HCT116 (cell line): ENCODE results near the gene CAMK2D. TPM values are rescaled to one million over a fixed set of nuclear protein-coding genes. Genes with fewer than 3 reads are reported as not detected.

ENCODE experiments used
- ATAC-seq: fragments of 200-7000 bp; cut with Tn5 transposase; 2 replicates; pipeline ENCODE4 v1.9.1; 2020; ENCODE audit warnings: mild to moderate bottlenecking, moderate library complexity
- BruUV-seq: library from RNA; stranded (reverse); fragments of 400-500 nt; replicated peaks from 2 replicates; lab custom pipeline; 2021; lab: Mats Ljungman, UMichigan
- CTCF ChIA-PET: fragments of 300-600 bp; sonication (Branson Sonifier 250); formaldehyde crosslinking; loops from one replicate; lab custom pipeline; 2021; ENCODE audit warnings: antibody characterized with exemption; lab: Charles Lee
- POLR2A ChIA-PET: fragments of 300-600, 350-600 bp; sonication (Branson Sonifier 250); formaldehyde crosslinking; loops from one replicate; lab custom pipeline; 2021; ENCODE audit warnings: antibody characterized with exemption; lab: Charles Lee
- RAD21 ChIA-PET, 2 experiments: fragments of 300-600 bp; sonication (Branson Sonifier 250); formaldehyde crosslinking; loops; one replicate each; lab custom pipeline; 2023; ENCODE audit warnings: low total read pairs in 2 of 2; ENCODE audit not compliant: uncharacterized antibody in 2 of 2, unreplicated experiment in 2 of 2, low non-redundant PET in 1 of 2; lab: Charles Lee
- DNase-seq: peaks from one replicate; pipeline ENCODE4 v3.0.0-alpha.2; 2010; ENCODE audit warnings: low read depth, low spot score
- H2AFZ ChIP-seq: fragments of 200-600 bp; shearing (Covaris generic), sonication (generic); 2 replicates; pipeline ENCODE4 v1.6.1; 2017; ENCODE audit warnings: low read depth, mixed run types, mixed read lengths, antibody characterized with exemption, low read length; ENCODE audit not compliant: poor library complexity, severe bottlenecking
- H3K27ac ChIP-seq: 2 replicates; pipeline ENCODE4 v1.5.1; 2012; ENCODE audit warnings: low read depth, low read length
- H3K27me3 ChIP-seq: fragments of 200-600 bp; sonication (generic); 2 replicates; pipeline ENCODE4 v1.6.1; 2016; ENCODE audit warnings: mixed run types, low read length, mixed read lengths; ENCODE audit not compliant: insufficient read depth
- H3K36me3 ChIP-seq, 2 experiments: fragments of 200-500 bp in 1 of 2; fragments of 200-600 bp in 1 of 2; sonication (Bioruptor generic) in 1 of 2; sonication (generic) in 1 of 2; 2 replicates each; pipeline versions ENCODE4 v1.5.1 to v1.6.1; 2014 to 2016; ENCODE audit warnings: low read length in 2 of 2, inconsistent platforms in 1 of 2, mixed read lengths in 1 of 2, mixed run types in 1 of 2; ENCODE audit not compliant: insufficient read depth in 2 of 2, control insufficient read depth in 1 of 2
- H3K4me1 ChIP-seq, 2 experiments: fragments of 200-600 bp in 1 of 2; sonication (generic) in 1 of 2; 2 replicates each; pipeline versions ENCODE4 v1.5.1 to v1.6.1; 2012 to 2017; ENCODE audit warnings: low read length in 2 of 2, inconsistent platforms in 1 of 2, mild to moderate bottlenecking in 1 of 2, mixed read lengths in 1 of 2, mixed run types in 1 of 2, moderate library complexity in 1 of 2; ENCODE audit not compliant: insufficient read depth in 2 of 2, control insufficient read depth in 1 of 2
- H3K4me2 ChIP-seq: fragments of 200-600 bp; sonication (generic); 2 replicates; pipeline ENCODE4 v1.6.1; 2017; ENCODE audit warnings: mixed run types, low read length, mixed read lengths
- H3K4me3 ChIP-seq, 2 experiments: fragments of 200-600 bp in 1 of 2; sonication (generic) in 1 of 2; replicated peaks in 1 of 2; 2 replicates each; pipeline ENCODE4 v1.5.1; 2011 to 2016; ENCODE audit warnings: low read length in 2 of 2, control low read depth in 1 of 2, low read depth in 1 of 2, mild to moderate bottlenecking in 1 of 2, mixed read lengths in 1 of 2, mixed run types in 1 of 2
- H3K79me2 ChIP-seq: fragments of 200-600 bp; sonication (generic); 2 replicates; pipeline ENCODE4 v1.6.1; 2017; ENCODE audit warnings: mild to moderate bottlenecking, mixed run types, low read length, moderate library complexity, mixed read lengths; ENCODE audit not compliant: insufficient read depth
- H3K9ac ChIP-seq: fragments of 200-600 bp; sonication (generic); 2 replicates; pipeline ENCODE4 v1.6.1; 2016; ENCODE audit warnings: low read length, mixed read lengths
- H3K9me2 ChIP-seq: fragments of 200-600 bp; sonication (generic), shearing (Covaris generic); 2 replicates; pipeline ENCODE4 v1.6.1; 2017; ENCODE audit warnings: mixed run types, mild to moderate bottlenecking, moderate library complexity; ENCODE audit not compliant: insufficient read depth
- H3K9me3 ChIP-seq, 2 experiments: fragments of 200-500 bp in 1 of 2; fragments of 200-600 bp in 1 of 2; sonication (Bioruptor generic) in 1 of 2; sonication (generic) in 1 of 2; 2 replicates each; pipeline ENCODE4 v1.6.1; 2014 to 2017; ENCODE audit warnings: low read length in 2 of 2, mixed read lengths in 2 of 2, inconsistent platforms in 1 of 2, low read depth in 1 of 2, mild to moderate bottlenecking in 1 of 2, mixed run types in 1 of 2, moderate library complexity in 1 of 2; ENCODE audit not compliant: control insufficient read depth in 1 of 2, insufficient read depth in 1 of 2
- H4K20me1 ChIP-seq: fragments of 200-600 bp; sonication (generic), shearing (Covaris generic); 2 replicates; pipeline ENCODE4 v1.6.1; 2017; ENCODE audit warnings: mixed run types, mild to moderate bottlenecking, moderate library complexity; ENCODE audit not compliant: insufficient read depth
- CBX3 ChIP-seq: IDR thresholded peaks from 2 replicates; pipeline ENCODE4 v1.6.1; 2012; ENCODE audit warnings: low read depth
- EZH2 ChIP-seq: fragments of 200-600 bp; sonication (generic); IDR thresholded peaks from 2 replicates; pipeline ENCODE4 v1.6.1; 2017; ENCODE audit warnings: antibody characterized with exemption, mixed run types
- EZH2phosphoT487 ChIP-seq: fragments of 200-600 bp; IDR thresholded peaks from 2 replicates; pipeline ENCODE4 v1.6.1; 2018; ENCODE audit warnings: antibody characterized with exemption, borderline replicate concordance
- FOSL1 ChIP-seq: IDR thresholded peaks from 2 replicates; pipeline ENCODE4 v1.6.1; 2012; ENCODE audit warnings: low read depth
- JUND ChIP-seq: IDR thresholded peaks from 2 replicates; pipeline ENCODE4 v1.6.1; 2012
- POLR2AphosphoS5 ChIP-seq: IDR thresholded peaks from 2 replicates; pipeline ENCODE4 v1.6.1; 2011; ENCODE audit warnings: mild to moderate bottlenecking, low read depth, low read length, moderate library complexity
- RAD21 ChIP-seq: IDR thresholded peaks from 2 replicates; pipeline ENCODE4 v1.6.1; 2012; ENCODE audit warnings: low read depth, mild to moderate bottlenecking
- REST ChIP-seq: IDR thresholded peaks from 2 replicates; pipeline ENCODE4 v1.6.1; 2012; ENCODE audit warnings: low read depth
- SIN3A ChIP-seq: IDR thresholded peaks from 2 replicates; pipeline ENCODE4 v1.6.1; 2012; ENCODE audit warnings: low read depth
- TCF7L2 ChIP-seq: IDR thresholded peaks from 2 replicates; pipeline ENCODE4 v1.7.0; 2011; ENCODE audit warnings: borderline replicate concordance, inconsistent platforms; ENCODE audit not compliant: insufficient read depth, insufficient read length; ENCODE audit errors: extremely low read depth
- ZBTB33 ChIP-seq: IDR thresholded peaks from 2 replicates; pipeline ENCODE4 v1.6.1; 2011; ENCODE audit warnings: mild to moderate bottlenecking, low read length, moderate library complexity; ENCODE audit not compliant: insufficient replicate concordance; ENCODE audit errors: extremely low read depth
- ZFX ChIP-seq: fragments of 450-650 bp; IDR thresholded peaks from 2 replicates; pipeline ENCODE4 v1.6.1; 2017
- ZNF274 ChIP-seq: fragments of 200-500 bp; sonication (Bioruptor generic); IDR thresholded peaks from 2 replicates; pipeline ENCODE4 v1.6.1; 2014; ENCODE audit warnings: mild to moderate bottlenecking, low read depth, low read length, inconsistent platforms
- intact Hi-C: fragments of 100-400 bp; cut with micrococcal nuclease; formaldehyde crosslinking; loops from 2 replicates; pipeline ENCODE4 v1.10.0; 2022
- total RNA-seq: library from RNA; stranded (reverse); gene quantifications from one replicate; pipeline ENCODE4 v1.2.1, GENCODE V29; 2021; ENCODE audit not compliant: unreplicated experiment

CAMK2D gene
- total RNA-seq, 1 experiment from 2014 or later, result 67.0 TPM

GRCh38 chr4:113682730-113683537 is 78.6 kb downstream of the CAMK2D start:
- no peak overlapping the region for H3K27ac ChIP-seq
- ChIA-PET POLR2A (no interaction called here), CTCF (no interaction called here), RAD21 (no interaction called here)
- DNase-seq, result no peak
- no peak for ATAC-seq
- H3K79me2 ChIP-seq, result peaks cover 21% of the 10 kb centered on the region
- H3K4me3 ChIP-seq, result no peak overlapping the region
- H3K9me2 ChIP-seq, result no peaks in the 10 kb centered on the region
- no peaks in the 10 kb centered on the region for H3K27me3 ChIP-seq
- H3K36me3 ChIP-seq, result no peaks in the 10 kb centered on the region; a peak in 1 of 4 replicates
- H3K4me2 ChIP-seq, result no peak overlapping the region
- H3K9ac ChIP-seq, result no peak overlapping the region
- no peaks in the 10 kb centered on the region for H3K9me3 ChIP-seq
- H4K20me1 ChIP-seq, result no peaks in the 10 kb centered on the region
- BruUV-seq, result no TSS peak
- intact Hi-C loops, result no loop called here
- no peak overlapping the region for H2AFZ ChIP-seq
- H3K4me1 ChIP-seq, result no peaks in the 10 kb centered on the region; a peak in 1 of 4 replicates
- TF ChIP-seq POLR2AphosphoS5, result no peak
- no peak for TF ChIP-seq FOSL1
- TF ChIP-seq RAD21, result no peak
- no peak for TF ChIP-seq ZFX
- no peak for TF ChIP-seq EZH2
- TF ChIP-seq TCF7L2, result no peak
- no peak for TF ChIP-seq JUND
- TF ChIP-seq EZH2phosphoT487, result no peak
- TF ChIP-seq CBX3, result no peak
- TF ChIP-seq SIN3A, result no peak

GRCh38 chr4:113678641-113679040 is 82.9 kb downstream of the CAMK2D start:
- no peak for ATAC-seq
- intact Hi-C loops, result no loop called here
- Histone ChIP-seq H3K9me2 (no peaks in the 10 kb centered on the region), H3K27ac (no peak overlapping the region), H3K36me3 (no peaks in the 10 kb centered on the region; a peak in 1 of 4 replicates), H3K4me3 (no peak overlapping the region), H3K9ac (no peak overlapping the region), H3K9me3 (no peaks in the 10 kb centered on the region), H3K79me2 (peaks cover 5% of the 10 kb centered on the region; the same call in 1 of the 2 replicates), H2AFZ (no peak overlapping the region), H3K27me3 (no peaks in the 10 kb centered on the region), H3K4me2 (no peak overlapping the region), H4K20me1 (no peaks in the 10 kb centered on the region), H3K4me1 (peaks cover 10 to 14% of the 10 kb centered on the region in 2 experiments; a peak in 3 of 4 replicates)
- RAD21 ChIA-PET, result no interaction called here
- POLR2A ChIA-PET, result no interaction called here
- DNase-seq, result no peak
- CTCF ChIA-PET, result interaction anchor here (0.7 kb wide), 1 partner anchor 10 kb away, joined by 3 read pairs; no protein-coding TSS in a partner anchor
- no TSS peak for BruUV-seq
- TF ChIP-seq ZNF274 (no peak), ZBTB33 (no peak), REST (no peak), RAD21 (no peak)
